ENCODE measurements around the gene DRD2. TPM values are rescaled to one million over a fixed set of nuclear protein-coding genes. Genes with fewer than 3 reads are reported as not detected.

The DRD2 gene
- total RNA-seq, 1 experiment from 2014 or later: 0.44 TPM

GRCh38 chr11:113408887-113409286 is 66.3 kb downstream of the DRD2 start:
- WGBS (ENCODE audit: extremely low coverage, insufficient read length, low lambda C conversion rate): no CpG with 5 or more reads among the region's 9 CpGs
- Histone ChIP-seq H3K56ac (ENCODE audit: insufficient read length, low read depth, low read length) (no peak overlapping the region), H3K9ac (ENCODE audit: extremely low read depth, insufficient read length, low read length) (no peak overlapping the region), H3T11ph (ENCODE audit: low read length) (no peak overlapping the region), H3K23ac (ENCODE audit: insufficient read length, low read depth, low read length) (no peak overlapping the region), H2BK12ac (ENCODE audit: insufficient read length, low read depth, low read length) (no peak overlapping the region), H3K14ac (ENCODE audit: insufficient read depth, low read length) (no peak overlapping the region), H3K79me1 (ENCODE audit: insufficient read depth, low read depth, low read length, poor library complexity, severe bottlenecking) (no peaks in the 10 kb centered on the region), H3K9me3 (ENCODE audit: control insufficient read depth, low read depth, low read length) (no peaks in the 10 kb centered on the region), H3K4ac (ENCODE audit: low read depth, low read length) (no peak overlapping the region), H4K5ac (ENCODE audit: insufficient read length, low read depth, low read length) (no peak overlapping the region), H3K27ac (ENCODE audit: insufficient read length, low read depth, low read length) (no peak overlapping the region), H3K4me1 (ENCODE audit: insufficient read depth, low read length) (no peaks in the 10 kb centered on the region), H4K91ac (ENCODE audit: insufficient read length, low read depth, low read length) (no peak overlapping the region), H2AK5ac (ENCODE audit: insufficient read length, low read length) (no peak overlapping the region), H3K27me3 (ENCODE audit: insufficient read depth, low read length) (no peaks in the 10 kb centered on the region), H4K8ac (replicated peaks; ENCODE audit: insufficient read length, low read depth, low read length) (no peak overlapping the region), H4K20me1 (ENCODE audit: control insufficient read depth, insufficient read depth, insufficient read length) (no peaks in the 10 kb centered on the region), H2BK15ac (ENCODE audit: low read depth, low read length) (no peak overlapping the region), H2AFZ (ENCODE audit: low read length) (no peak overlapping the region), H3K18ac (ENCODE audit: insufficient read length, low read depth, low read length) (no peak overlapping the region), H2BK5ac (ENCODE audit: insufficient read length, low read length) (no peak overlapping the region), H2BK20ac (ENCODE audit: low read depth, low read length, poor library complexity, severe bottlenecking) (no peak overlapping the region), H3K79me2 (ENCODE audit: insufficient read depth, low read length) (no peaks in the 10 kb centered on the region), H2BK120ac (ENCODE audit: low read depth, low read length, poor library complexity, severe bottlenecking) (no peak overlapping the region), H3K23me2 (ENCODE audit: insufficient read length, low read depth, low read length, poor library complexity, severe bottlenecking) (no peaks in the 10 kb centered on the region), H3K4me2 (ENCODE audit: insufficient read depth, insufficient read length, low read length) (no peak overlapping the region)
- H3K27me3 Mint-ChIP-seq (ENCODE audit: low read depth): peaks cover 7% of the 10 kb centered on the region
- no peaks in the 10 kb centered on the region for H3K9me3 Mint-ChIP-seq
- peaks cover 10 to 23% of the 10 kb centered on the region in 2 experiments for H3K4me1 Mint-ChIP-seq
- TF ChIP-seq CTCF (conservative IDR thresholded peaks at IDR 0.05): no peak
- H3K36me3 Mint-ChIP-seq (ENCODE audit: insufficient read depth in 1 of 3, low read depth in 3 of 3): no peaks in the 10 kb centered on the region
- no peak for DNase-seq
- no peak overlapping the region for H3K27ac Mint-ChIP-seq
- no peak overlapping the region for H3K4me3 Mint-ChIP-seq

All from H9 (cell line).